Subcutaneous abdominal adipose tissue (tissue), 5 donors: ENCODE results near the gene MAML3.

Source experiments
- H3K27ac ChIP-seq: one replicate; pipeline ENCODE4 v1.7.0; 2013; ENCODE audit warnings: low read depth, mild to moderate bottlenecking, inconsistent platforms, low read length, moderate library complexity
- H3K27me3 ChIP-seq, 5 donors: one replicate each; pipeline ENCODE4 v1.7.0; 2013; ENCODE audit warnings: low read length in 5 of 5, inconsistent platforms in 1 of 5; ENCODE audit not compliant: control insufficient read depth in 5 of 5, insufficient read depth in 4 of 5
- H3K36me3 ChIP-seq, 5 donors: one replicate each; pipeline ENCODE4 v1.7.0; 2013; ENCODE audit warnings: low read length in 5 of 5; ENCODE audit not compliant: control insufficient read depth in 5 of 5, insufficient read depth in 5 of 5
- H3K4me1 ChIP-seq, 5 donors: one replicate each; pipeline ENCODE4 v1.7.0; 2013; ENCODE audit warnings: low read length in 5 of 5, mild to moderate bottlenecking in 3 of 5, moderate library complexity in 1 of 5; ENCODE audit not compliant: control insufficient read depth in 5 of 5, insufficient read depth in 5 of 5
- H3K4me3 ChIP-seq, 5 donors: one replicate each; pipeline ENCODE4 v1.7.0; 2013; ENCODE audit warnings: low read length in 5 of 5, low read depth in 1 of 5
- H3K9ac ChIP-seq, 5 donors: one replicate each; pipeline ENCODE4 v1.7.0; 2013; ENCODE audit warnings: low read length in 5 of 5, mild to moderate bottlenecking in 4 of 5, moderate library complexity in 3 of 5
- H3K9me3 ChIP-seq, 5 donors: one replicate each; pipeline ENCODE4 v1.7.0; 2013; ENCODE audit warnings: low read length in 5 of 5; ENCODE audit not compliant: control insufficient read depth in 5 of 5
- donor health status: healthy.
- donor health status: healthy.
- donor health status: healthy.
- donor health status: healthy.
- donor health status: healthy.

MAML3 gene

DNA sequence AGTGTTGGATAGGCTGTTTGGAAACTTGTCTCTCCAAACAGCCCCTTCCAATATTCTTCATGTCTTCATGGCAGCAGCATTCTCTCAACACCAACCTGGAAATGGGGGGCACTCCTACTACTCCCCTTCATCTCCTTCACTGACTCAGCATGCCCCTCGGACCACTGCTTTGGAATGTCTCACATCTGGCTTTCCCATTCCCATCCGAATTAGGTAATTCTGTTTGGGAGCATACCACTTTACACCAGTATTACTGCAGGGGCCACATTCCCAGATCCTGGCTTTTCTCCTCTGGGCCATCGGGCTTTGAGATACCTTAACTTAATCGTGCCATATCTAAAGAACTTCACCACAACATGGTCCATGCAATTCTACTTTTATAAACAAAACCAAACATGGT lies 100.8 kb downstream of the MAML3 start:
- no peaks in the 10 kb centered on the region for H3K27me3 ChIP-seq
- H3K9ac ChIP-seq = no peak overlapping the region
- H3K4me3 ChIP-seq = no peak overlapping the region
- H3K4me1 ChIP-seq = peaks cover 3 to 21% (median 19%) of the 10 kb centered on the region in 5 donors
- no peak overlapping the region for H3K27ac ChIP-seq
- no peaks in the 10 kb centered on the region for H3K36me3 ChIP-seq
- no peaks in the 10 kb centered on the region for H3K9me3 ChIP-seq

DNA sequence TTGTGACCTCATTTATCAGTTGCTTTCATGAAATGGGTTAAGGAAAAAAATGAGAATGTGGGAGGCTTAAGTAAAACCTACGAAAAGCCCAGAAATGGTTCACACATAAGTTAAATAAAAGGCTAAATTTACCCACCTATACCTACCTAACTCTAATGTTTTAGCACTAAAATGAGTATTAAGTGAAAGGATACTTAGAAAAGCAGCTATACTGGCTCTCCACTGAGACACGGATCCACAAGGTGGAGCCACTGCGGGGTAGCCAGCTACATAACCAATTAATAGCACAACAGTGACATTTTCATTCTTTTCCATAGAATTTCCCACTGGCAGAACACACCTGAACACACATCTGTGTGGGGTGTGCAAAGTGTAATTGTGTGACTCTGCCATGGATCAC lies 101.9 kb downstream of the MAML3 start:
- H3K9ac ChIP-seq = no peak overlapping the region
- no peaks in the 10 kb centered on the region for H3K9me3 ChIP-seq
- H3K4me3 ChIP-seq = no peak overlapping the region
- H3K36me3 ChIP-seq = no peaks in the 10 kb centered on the region
- H3K27ac ChIP-seq = no peak overlapping the region
- H3K27me3 ChIP-seq = no peaks in the 10 kb centered on the region
- H3K4me1 ChIP-seq = peaks cover 3 to 25% (median 19%) of the 10 kb centered on the region in 5 donors

DNA sequence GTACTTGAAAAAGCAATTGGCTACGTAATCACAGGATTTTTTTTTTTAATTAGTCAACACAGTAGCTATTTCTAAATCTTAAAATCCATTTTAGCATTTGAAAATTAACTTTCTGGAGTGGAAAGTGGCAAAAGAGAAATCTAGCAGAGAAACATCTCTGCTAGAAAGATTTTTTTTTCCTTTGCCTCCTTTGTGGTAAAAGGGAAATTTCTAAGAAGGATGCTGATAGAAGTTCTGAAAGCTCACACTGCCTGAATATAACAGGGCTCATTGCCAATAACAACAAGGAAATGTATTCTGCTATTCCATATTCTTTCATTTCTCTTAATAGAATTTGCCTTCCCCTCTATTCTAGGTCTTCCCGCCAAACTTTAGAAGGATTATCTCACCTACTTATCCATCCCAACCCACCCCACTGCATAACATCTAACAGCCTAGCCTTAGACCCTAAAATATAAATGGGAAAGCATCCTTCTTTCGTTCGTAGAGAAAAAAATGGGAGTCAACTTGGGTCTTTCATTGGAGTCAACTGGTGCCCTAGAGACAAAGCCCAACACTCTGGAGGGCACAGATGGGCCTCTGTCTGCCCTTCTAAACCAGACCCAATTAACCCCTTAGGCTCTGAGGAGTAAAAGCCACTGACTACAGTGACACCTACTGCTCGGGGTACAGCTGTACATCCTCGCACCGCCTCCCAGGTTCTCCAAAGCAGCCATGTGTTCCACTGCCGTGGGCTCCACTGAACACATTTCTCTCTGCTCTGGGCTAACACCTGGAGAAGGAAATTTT lies 103.9 kb downstream of the MAML3 start:
- Histone ChIP-seq H3K9ac (peak overlapping the region in 2 of 5 donors; percentile 13 to 77), H3K4me3 (peak overlapping the region in 3 of 5 donors; percentile 58 to 65 (median 58)), H3K36me3 (no peaks in the 10 kb centered on the region), H3K9me3 (no peaks in the 10 kb centered on the region), H3K4me1 (peaks cover 3 to 25% (median 19%) of the 10 kb centered on the region in 5 donors), H3K27me3 (no peaks in the 10 kb centered on the region), H3K27ac (no peak overlapping the region)

GRCh38 chr4:140049024-140049848 lies 104.7 kb downstream of the MAML3 start:
- Histone ChIP-seq H3K36me3 (no peaks in the 10 kb centered on the region), H3K9ac (peak overlapping the region in 4 of 5 donors; percentile 13 to 77 (median 62)), H3K4me1 (peaks cover 3 to 25% (median 19%) of the 10 kb centered on the region in 5 donors), H3K4me3 (peak overlapping the region; percentile 40 to 78 (median 58)), H3K9me3 (no peaks in the 10 kb centered on the region), H3K27ac (no peak overlapping the region), H3K27me3 (no peaks in the 10 kb centered on the region)

GRCh38 chr4:140048419-140048995 lies 105.5 kb downstream of the MAML3 start:
- peak overlapping the region; percentile 40 to 78 (median 58) for H3K4me3 ChIP-seq
- H3K27me3 ChIP-seq = no peaks in the 10 kb centered on the region
- H3K27ac ChIP-seq = no peak overlapping the region
- H3K36me3 ChIP-seq = no peaks in the 10 kb centered on the region
- H3K9me3 ChIP-seq = no peaks in the 10 kb centered on the region
- H3K4me1 ChIP-seq = peaks cover 3 to 25% (median 19%) of the 10 kb centered on the region in 5 donors
- peak overlapping the region in 3 of 5 donors; percentile 62 to 77 (median 63) for H3K9ac ChIP-seq

- peaks cover 3 to 25% (median 19%) of the 10 kb centered on the region in 5 donors for H3K4me1 ChIP-seq
- H3K27me3 ChIP-seq = no peaks in the 10 kb centered on the region
- no peak overlapping the region for H3K4me3 ChIP-seq
- no peaks in the 10 kb centered on the region for H3K36me3 ChIP-seq
- no peaks in the 10 kb centered on the region for H3K9me3 ChIP-seq
- H3K27ac ChIP-seq = no peak overlapping the region
- no peak overlapping the region for H3K9ac ChIP-seq
Observed at GRCh38 chr4:140047786-140048185, 106.2 kb downstream of the MAML3 start.

GRCh38 chr4:140047017-140047640 lies 106.9 kb downstream of the MAML3 start:
- H3K27ac ChIP-seq = no peak overlapping the region
- no peak overlapping the region for H3K9ac ChIP-seq
- no peak overlapping the region for H3K4me3 ChIP-seq
- H3K9me3 ChIP-seq = no peaks in the 10 kb centered on the region
- no peaks in the 10 kb centered on the region for H3K36me3 ChIP-seq
- no peaks in the 10 kb centered on the region for H3K27me3 ChIP-seq
- peaks cover 3 to 25% (median 19%) of the 10 kb centered on the region in 5 donors for H3K4me1 ChIP-seq

DNA sequence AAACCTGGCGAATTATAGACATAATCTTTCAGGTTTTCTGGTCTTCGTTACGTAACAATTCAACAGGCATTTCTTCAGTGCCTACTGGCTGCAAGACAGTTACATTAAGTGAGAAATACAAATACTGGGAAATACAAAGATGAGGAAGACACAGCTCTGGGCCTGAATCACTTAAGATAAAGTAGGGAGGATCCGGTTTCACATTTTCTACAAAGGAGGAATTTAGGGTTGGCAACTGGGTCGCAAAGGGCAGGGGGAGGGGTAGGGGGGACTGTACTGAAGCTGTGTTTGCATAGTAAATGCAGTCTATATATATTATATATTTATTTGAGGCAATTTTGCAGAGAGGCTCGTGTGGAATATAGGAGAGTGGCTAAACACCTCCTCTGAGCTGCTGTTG lies 107.4 kb downstream of the MAML3 start:
- no peak overlapping the region for H3K27ac ChIP-seq
- no peaks in the 10 kb centered on the region for H3K36me3 ChIP-seq
- H3K4me3 ChIP-seq = no peak overlapping the region
- no peaks in the 10 kb centered on the region for H3K27me3 ChIP-seq
- H3K9ac ChIP-seq = no peak overlapping the region
- H3K9me3 ChIP-seq = no peaks in the 10 kb centered on the region
- peaks cover 3 to 25% (median 19%) of the 10 kb centered on the region in 5 donors for H3K4me1 ChIP-seq

GRCh38 chr4:140046016-140046415 lies 108.0 kb downstream of the MAML3 start:
- Histone ChIP-seq H3K27me3 (no peaks in the 10 kb centered on the region), H3K4me1 (peaks cover 3 to 25% (median 19%) of the 10 kb centered on the region in 5 donors), H3K9ac (no peak overlapping the region), H3K27ac (no peak overlapping the region), H3K4me3 (no peak overlapping the region), H3K36me3 (no peaks in the 10 kb centered on the region), H3K9me3 (no peaks in the 10 kb centered on the region)
